ENCODE measurements around the gene SLC6A13.

SLC6A13 gene

DNA sequence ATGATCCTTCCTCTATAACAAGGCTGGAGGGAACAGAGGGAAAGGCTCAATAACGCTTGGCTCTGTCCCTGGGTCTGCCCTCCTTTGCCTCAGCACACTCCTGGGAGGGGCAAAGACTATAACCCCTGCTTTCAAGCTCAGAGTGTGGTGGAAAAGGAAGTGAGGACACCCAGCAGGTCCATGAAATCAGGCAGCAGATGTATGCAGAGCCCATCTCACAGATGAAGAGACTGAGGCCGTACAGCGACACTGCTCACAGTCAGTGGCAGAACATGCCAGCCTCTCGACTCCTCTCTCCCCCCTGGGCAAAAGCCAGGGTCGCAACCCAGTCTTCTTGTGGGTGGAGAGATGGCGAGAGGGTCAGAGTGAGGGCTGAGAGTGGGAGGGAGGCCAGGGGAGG lies 88.5 kb downstream of the SLC6A13 start:
- FAIRE-seq (no peak), DNase-seq (ENCODE audit: insufficient read length, low spot score) (no peak)
- TF ChIP-seq, protein P1, sequence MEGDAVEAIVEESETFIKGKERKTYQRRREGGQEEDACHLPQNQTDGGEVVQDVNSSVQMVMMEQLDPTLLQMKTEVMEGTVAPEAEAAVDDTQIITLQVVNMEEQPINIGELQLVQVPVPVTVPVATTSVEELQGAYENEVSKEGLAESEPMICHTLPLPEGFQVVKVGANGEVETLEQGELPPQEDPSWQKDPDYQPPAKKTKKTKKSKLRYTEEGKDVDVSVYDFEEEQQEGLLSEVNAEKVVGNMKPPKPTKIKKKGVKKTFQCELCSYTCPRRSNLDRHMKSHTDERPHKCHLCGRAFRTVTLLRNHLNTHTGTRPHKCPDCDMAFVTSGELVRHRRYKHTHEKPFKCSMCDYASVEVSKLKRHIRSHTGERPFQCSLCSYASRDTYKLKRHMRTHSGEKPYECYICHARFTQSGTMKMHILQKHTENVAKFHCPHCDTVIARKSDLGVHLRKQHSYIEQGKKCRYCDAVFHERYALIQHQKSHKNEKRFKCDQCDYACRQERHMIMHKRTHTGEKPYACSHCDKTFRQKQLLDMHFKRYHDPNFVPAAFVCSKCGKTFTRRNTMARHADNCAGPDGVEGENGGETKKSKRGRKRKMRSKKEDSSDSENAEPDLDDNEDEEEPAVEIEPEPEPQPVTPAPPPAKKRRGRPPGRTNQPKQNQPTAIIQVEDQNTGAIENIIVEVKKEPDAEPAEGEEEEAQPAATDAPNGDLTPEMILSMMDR (IDR thresholded peaks at IDR 0.05; ENCODE audit: insufficient read depth, missing control alignments) = no peak

DNA sequence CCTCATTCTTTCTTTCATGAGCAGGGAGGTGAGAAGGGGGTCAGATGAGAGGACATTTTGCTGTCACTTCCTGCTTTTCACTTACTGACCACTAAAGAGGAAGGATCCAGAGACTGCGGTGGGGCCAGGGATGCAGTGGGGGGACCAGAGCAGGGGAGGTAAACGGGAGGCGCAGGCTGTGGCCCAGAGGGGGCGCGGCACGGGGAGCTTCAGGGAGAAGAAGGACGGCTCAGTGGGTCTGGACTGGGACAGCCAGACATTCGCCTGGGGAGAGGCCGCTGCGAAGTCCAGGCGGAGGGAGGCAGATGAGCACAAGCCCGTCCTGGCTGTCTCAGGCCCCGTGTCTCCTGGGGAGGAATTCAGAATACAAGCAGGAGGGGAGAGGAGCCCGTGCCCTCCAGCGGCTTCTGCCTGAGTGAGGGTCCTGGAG lies 89.9 kb downstream of the SLC6A13 start:
- FAIRE-seq (no peak), DNase-seq (ENCODE audit: insufficient read length, low spot score) (no peak)
- TF ChIP-seq, protein P1 (IDR thresholded peaks at IDR 0.05; ENCODE audit: insufficient read depth, missing control alignments) = no peak

DNA sequence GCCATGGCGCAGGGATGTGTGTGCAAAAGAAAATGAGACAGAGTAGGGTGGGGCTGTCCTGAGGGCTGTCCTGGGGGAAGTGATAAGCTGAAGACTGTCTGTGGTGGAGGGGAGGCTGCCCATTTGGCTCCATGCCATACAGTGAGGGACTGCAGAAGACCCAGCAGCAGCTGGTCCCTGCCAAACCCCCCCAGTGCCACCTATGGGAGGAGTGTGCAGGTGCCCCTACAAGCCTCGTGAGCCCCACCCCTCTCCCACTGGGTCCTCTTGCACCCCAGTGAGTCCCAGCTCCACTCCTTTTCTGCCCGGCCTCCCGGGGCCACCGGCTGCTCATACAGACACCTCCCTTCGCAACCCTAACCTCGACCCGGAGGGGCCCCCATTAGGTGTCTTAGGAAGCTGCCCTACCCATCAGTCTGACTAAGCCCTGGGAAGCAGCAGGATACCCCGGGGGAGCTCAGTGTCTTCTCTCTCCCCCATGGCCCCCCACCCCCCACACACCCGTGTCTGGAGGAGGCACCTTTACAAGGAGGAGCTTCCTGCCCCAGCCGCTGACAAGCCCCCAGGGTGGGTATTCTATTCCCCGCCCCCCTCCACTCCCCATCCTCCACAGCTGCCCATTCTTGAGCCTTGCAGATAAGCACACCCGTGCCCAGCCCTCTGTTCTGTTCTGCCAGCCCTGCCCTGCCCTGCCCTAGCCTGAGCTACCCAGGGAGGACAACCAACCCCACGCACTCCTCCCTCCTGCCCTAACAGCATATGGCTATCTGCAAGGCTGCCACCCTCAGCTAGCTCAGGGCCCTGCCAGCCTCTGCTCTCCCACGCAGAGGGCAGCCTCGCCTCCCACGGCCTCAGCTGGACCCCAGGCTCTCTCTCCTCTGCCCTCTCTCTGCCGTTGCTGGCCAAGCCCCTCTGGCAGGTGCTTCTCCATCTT lies 90.6 kb downstream of the SLC6A13 start:
- TF ChIP-seq, protein P1 (IDR thresholded peaks at IDR 0.05; ENCODE audit: insufficient read depth, missing control alignments) = no peak
- DNase-seq (ENCODE audit: insufficient read length, low spot score) (no peak), FAIRE-seq (no peak)

DNA sequence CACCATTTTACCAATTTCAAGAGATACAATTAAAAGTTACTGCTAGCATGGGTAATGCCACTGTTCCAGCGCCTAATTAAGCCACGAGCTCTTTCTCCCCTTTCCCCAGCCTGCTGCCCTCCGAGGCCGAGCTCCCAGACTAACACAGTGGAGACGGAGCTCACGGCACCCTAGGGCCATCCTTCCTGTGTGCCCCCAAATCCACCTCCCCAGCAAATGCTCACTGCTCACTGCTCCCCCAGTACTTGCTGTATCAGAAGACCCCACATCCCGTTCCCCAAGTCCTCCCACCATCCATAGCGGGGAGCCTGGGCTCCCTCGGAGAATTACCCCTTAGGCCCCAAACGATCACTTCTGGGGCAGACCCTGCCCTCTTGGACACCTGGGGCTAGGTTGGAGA lies 91.4 kb downstream of the SLC6A13 start:
- TF ChIP-seq, protein P1 (IDR thresholded peaks at IDR 0.05; ENCODE audit: insufficient read depth, missing control alignments) = no peak
- DNase-seq (ENCODE audit: insufficient read length, low spot score) (no peak), FAIRE-seq (no peak)
